Lung (tissue), 12 donors: ENCODE measurements around the gene PSPH. TPM values are rescaled to one million over a fixed set of nuclear protein-coding genes. Genes with fewer than 3 reads are reported as not detected.

Experiments used
- ATAC-seq: fragments of 200-7000 bp; cut with Tn5 transposase; one replicate; pipeline ENCODE4 v1.9.1; 2020; ENCODE audit warnings: moderate number of reproducible peaks; ENCODE audit not compliant: insufficient read depth, low FRiP score
- DNase-seq, 3 donors: peaks; one replicate each; pipeline ENCODE4 v3.0.0-alpha.2; 2013 to 2017
- H3K27ac ChIP-seq, 2 donors: one replicate each; pipeline ENCODE4 v1.5.1; 2013; ENCODE audit warnings: mild to moderate bottlenecking in 2 of 2, moderate library complexity in 2 of 2, control low read depth in 1 of 2, inconsistent platforms in 1 of 2, low read depth in 1 of 2, low read length in 1 of 2
- H3K27me3 ChIP-seq, 3 donors: one replicate each; pipeline ENCODE4 v1.5.1; 2013; ENCODE audit warnings: low read length in 2 of 3; ENCODE audit not compliant: control insufficient read depth in 3 of 3, insufficient read depth in 3 of 3
- H3K36me3 ChIP-seq, 4 donors: one replicate each; pipeline ENCODE4 v1.5.1; 2013; ENCODE audit warnings: low read length in 4 of 4, mild to moderate bottlenecking in 1 of 4, moderate library complexity in 1 of 4; ENCODE audit not compliant: control insufficient read depth in 4 of 4, insufficient read depth in 4 of 4
- H3K4me1 ChIP-seq, 5 donors: one replicate each; pipeline ENCODE4 v1.5.1; 2013; ENCODE audit warnings: low read length in 5 of 5, mild to moderate bottlenecking in 2 of 5, moderate library complexity in 1 of 5; ENCODE audit not compliant: control insufficient read depth in 5 of 5, insufficient read depth in 5 of 5
- H3K4me3 ChIP-seq: one replicate; pipeline ENCODE4 v1.5.1; 2013; ENCODE audit warnings: mild to moderate bottlenecking, control low read depth, moderate library complexity
- H3K9ac ChIP-seq, 2 donors: one replicate each; pipeline ENCODE4 v1.5.1; 2013; ENCODE audit warnings: low read length in 2 of 2, control low read depth in 1 of 2; ENCODE audit not compliant: insufficient read depth in 1 of 2
- H3K9me3 ChIP-seq, 4 donors: one replicate each; pipeline ENCODE4 v1.5.1; 2013; ENCODE audit warnings: low read length in 3 of 4, mild to moderate bottlenecking in 1 of 4, moderate library complexity in 1 of 4; ENCODE audit not compliant: control insufficient read depth in 4 of 4, insufficient read depth in 3 of 4
- WGBS, 2 donors: extraction: QIAGEN DNeasy Blood & Tissue Kit; methylation state at CpG; one replicate each; pipeline ENCODE4 v1.1.7; 2013; 5-methylcytosine and 5-hydroxymethylcytosine counted together
- polyA plus RNA-seq, 2 donors: library from polyadenylated mRNA; stranded (reverse); fragments of 200-250 nt; gene quantifications; one replicate each; pipeline ENCODE4 v1.2.1, GENCODE V29; 2013
- total RNA-seq, 2 donors: library from RNA; depleted of rRNA in 1 of 2; stranded (reverse); fragments of >200 nt in 1 of 2; gene quantifications; one replicate each; pipeline ENCODE4 v1.2.1, GENCODE V29; 2014 to 2021
- TF ChIP-seq, protein P1 (sequence below): IDR thresholded peaks from 2 replicates; pipeline ENCODE4 v1.5.1; 2012; ENCODE audit warnings: mild to moderate bottlenecking; ENCODE audit errors: control extremely low read depth, extremely low read depth
- donor health status: control.
- donor health status: control.
- donor health status: Bipolar disorder and iron deficiency.
- donor health status: healthy.
- donor health status: DM: yes; HTN: yes; CAD: no.

The PSPH gene
- total and polyA plus RNA-seq, 4 donors: 5.9 to 18.5 (median 12.3) TPM

DNA sequence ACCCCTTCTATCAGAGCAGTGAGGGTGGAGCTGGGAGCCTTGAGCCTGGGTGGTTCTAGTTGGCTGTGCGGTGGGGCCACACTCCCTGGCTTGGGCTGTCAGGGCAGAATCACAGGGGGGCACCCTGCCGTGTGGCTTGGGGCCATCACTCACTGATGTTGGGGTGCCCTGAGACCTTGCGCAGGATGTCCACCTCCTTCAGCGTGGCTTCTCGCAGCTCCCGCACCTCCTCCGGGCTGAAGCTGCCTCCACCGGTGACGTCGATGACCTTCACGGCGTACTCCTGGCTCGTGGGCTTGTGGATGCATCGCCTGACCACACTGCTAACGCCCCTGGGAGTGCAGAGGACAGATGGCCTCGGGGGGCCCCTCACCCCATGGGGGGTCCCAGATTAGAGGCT, 36.2 kb upstream of the PSPH start:
- no peak for ATAC-seq
- H3K27me3 ChIP-seq: no peaks in the 10 kb centered on the region

DNA sequence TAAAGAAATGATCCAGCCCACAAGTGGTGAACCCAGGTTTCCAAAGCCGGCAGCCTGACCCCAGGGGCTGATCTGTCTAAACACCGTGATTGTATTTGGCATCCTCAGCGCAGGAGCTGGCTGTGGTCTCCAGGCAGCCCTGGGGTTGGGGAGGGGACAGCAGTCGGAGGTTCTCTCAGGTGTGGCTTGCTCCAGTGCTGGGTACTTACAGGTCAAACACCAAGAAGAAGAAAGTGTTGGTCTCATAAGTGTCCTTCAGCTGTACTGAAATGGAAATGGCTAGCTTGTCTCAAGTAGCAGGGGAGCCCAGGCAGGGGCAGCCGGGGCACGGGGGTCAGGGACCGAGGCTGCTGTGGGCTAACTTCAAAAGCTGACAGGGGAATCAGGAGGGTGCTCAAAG, 35.5 kb upstream of the PSPH start:
- H3K9ac ChIP-seq: no peak overlapping the region
- H3K4me3 ChIP-seq: no peak overlapping the region
- H3K27ac ChIP-seq: no peak overlapping the region
- peaks cover 4 to 14% (median 4%) of the 10 kb centered on the region in 4 donors for H3K36me3 ChIP-seq
- H3K4me1 ChIP-seq: peaks cover 0 to 12% (median 6%) of the 10 kb centered on the region in 5 donors
- TF ChIP-seq, protein P1, sequence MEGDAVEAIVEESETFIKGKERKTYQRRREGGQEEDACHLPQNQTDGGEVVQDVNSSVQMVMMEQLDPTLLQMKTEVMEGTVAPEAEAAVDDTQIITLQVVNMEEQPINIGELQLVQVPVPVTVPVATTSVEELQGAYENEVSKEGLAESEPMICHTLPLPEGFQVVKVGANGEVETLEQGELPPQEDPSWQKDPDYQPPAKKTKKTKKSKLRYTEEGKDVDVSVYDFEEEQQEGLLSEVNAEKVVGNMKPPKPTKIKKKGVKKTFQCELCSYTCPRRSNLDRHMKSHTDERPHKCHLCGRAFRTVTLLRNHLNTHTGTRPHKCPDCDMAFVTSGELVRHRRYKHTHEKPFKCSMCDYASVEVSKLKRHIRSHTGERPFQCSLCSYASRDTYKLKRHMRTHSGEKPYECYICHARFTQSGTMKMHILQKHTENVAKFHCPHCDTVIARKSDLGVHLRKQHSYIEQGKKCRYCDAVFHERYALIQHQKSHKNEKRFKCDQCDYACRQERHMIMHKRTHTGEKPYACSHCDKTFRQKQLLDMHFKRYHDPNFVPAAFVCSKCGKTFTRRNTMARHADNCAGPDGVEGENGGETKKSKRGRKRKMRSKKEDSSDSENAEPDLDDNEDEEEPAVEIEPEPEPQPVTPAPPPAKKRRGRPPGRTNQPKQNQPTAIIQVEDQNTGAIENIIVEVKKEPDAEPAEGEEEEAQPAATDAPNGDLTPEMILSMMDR: no peak
- no peak for DNase-seq
- H3K9me3 ChIP-seq: no peaks in the 10 kb centered on the region
- H3K27me3 ChIP-seq: no peaks in the 10 kb centered on the region
- ATAC-seq: no peak
- 93 to 97% methylated on average over 7 of the region's 7 CpGs for WGBS, 2 donors

More for the DNA sequence above, 36.2 kb upstream of the PSPH start:
- no peaks in the 10 kb centered on the region for H3K9me3 ChIP-seq
- no peak overlapping the region for H3K9ac ChIP-seq
- WGBS, 2 donors: 93 to 96% methylated on average over 16 of the region's 16 CpGs
- H3K27ac ChIP-seq: no peak overlapping the region
- H3K4me1 ChIP-seq: peaks cover 2 to 18% (median 8%) of the 10 kb centered on the region in 5 donors
- no peak for DNase-seq
- TF ChIP-seq, protein P1: no peak
- no peak overlapping the region for H3K4me3 ChIP-seq
- H3K36me3 ChIP-seq: peaks cover 4 to 10% (median 4%) of the 10 kb centered on the region in 4 donors

DNA sequence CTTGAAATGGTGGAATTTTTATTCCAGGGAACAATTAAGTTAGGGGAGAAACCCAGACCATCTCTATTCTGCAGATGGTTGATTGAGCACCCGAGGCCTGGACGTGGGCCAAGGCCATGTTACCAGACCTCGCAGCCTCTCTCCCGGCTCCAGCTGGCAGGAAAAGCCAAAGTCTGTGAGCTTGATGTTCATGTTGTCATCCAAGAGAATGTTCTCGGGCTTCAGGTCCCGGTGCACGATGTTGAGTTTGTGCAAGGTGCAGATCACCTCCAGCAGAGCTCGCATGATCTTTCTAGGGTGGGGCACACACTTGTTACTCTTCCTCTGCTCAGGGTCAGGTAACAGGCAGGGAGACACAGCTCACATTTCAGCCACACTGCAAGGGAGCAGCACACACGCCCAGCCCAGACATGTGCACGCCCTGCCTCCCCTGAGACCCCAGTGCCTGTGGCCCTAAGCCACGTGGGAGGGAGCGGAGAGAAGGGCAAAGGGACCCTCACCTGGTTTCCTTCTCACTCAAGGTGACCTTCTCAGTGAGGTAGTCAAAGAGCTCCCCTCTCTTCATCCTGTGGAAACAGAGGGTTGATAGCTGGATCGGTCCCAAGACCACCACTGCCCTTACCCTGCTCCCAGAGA, 32.0 kb upstream of the PSPH start:
- H3K36me3 ChIP-seq: peaks cover 0 to 32% (median 4%) of the 10 kb centered on the region in 4 donors
- no peak overlapping the region for H3K4me3 ChIP-seq
- no peak overlapping the region for H3K9ac ChIP-seq
- H3K27me3 ChIP-seq: no peaks in the 10 kb centered on the region
- peaks cover 0 to 23% (median 7%) of the 10 kb centered on the region in 5 donors for H3K4me1 ChIP-seq
- H3K27ac ChIP-seq: no peak overlapping the region
- H3K9me3 ChIP-seq: no peaks in the 10 kb centered on the region
- DNase-seq: peak; percentile 66 to 72 (median 67)
- WGBS, 2 donors: 74 to 87% methylated on average over 13 of the region's 13 CpGs
- ATAC-seq: no peak
- TF ChIP-seq, protein P1: no peak
